Central memory CD4-positive, alpha-beta T cell (primary cell): ENCODE results near the gene CIAO1.
A peak's percentile ranks its signal among the peaks of the same experiment; 100 is the strongest.
"Not testable (repeated sequence)": the region's sequence is repeated elsewhere in the genome, so short reads cannot be mapped to it uniquely, and the experiment has no call there.

Source experiments
- DNase-seq: peaks from one replicate; pipeline ENCODE4 v3.0.0; 2022
- total RNA-seq, 3 experiments: gene quantifications; one replicate each; lab custom pipeline; 2026; lab: John Stamatoyannopoulos, UW

The CIAO1 gene
- 94.3 to 159 (median 152) reads per million in 3 experiments for total RNA-seq

DNA sequence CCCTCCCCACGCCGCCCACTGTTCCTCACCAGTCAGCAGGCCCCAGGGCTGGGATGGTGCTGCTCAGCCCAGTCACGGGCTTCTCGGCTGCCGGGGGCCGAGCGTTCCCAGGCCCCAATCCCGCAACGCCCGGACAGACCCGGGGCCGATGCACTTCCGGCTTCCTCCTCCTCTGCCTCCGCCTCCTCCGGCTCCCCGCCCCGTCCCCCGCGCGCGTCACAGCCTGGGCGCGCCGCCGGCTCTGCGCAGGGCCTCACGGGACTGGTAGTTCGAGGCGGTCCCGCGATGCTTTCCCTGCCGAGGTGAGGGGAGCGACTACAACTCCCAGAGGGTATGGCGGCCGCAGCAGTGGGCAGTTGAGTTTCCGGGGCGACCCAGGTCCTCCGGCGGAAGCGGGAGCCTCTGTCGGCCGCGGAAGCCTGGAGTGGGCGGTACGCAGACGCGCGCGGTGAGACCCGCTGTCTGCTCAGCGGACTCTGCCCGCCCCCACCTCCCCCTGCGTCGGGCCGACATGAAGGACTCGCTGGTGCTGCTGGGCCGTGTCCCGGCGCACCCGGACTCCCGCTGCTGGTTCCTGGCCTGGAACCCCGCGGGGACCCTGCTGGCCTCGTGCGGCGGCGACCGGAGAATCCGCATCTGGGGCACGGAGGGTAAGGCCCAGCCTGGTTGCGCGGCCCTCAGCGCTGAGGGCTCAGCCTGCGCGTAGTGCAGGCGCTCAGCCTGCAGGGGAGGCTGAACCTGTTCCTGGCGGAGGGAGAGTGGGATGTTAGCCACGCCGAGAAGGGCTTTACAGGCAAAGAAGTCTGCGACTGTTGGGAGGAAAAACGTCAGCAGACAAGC lies at the start of gene CIAO1, which contains the start of gene TMEM127:
Gene CIAO1, plus strand, starts transcription at position 386 of the 840 bp plus-strand sequence. Its CDS starts 126 bp downstream, at position 512.
Gene TMEM127, minus strand, starts transcription at position 158 of the 840 bp plus-strand sequence. CDS start 616 bp downstream, outside the sequence.
- DNase-seq = peak; percentile 98

DNA sequence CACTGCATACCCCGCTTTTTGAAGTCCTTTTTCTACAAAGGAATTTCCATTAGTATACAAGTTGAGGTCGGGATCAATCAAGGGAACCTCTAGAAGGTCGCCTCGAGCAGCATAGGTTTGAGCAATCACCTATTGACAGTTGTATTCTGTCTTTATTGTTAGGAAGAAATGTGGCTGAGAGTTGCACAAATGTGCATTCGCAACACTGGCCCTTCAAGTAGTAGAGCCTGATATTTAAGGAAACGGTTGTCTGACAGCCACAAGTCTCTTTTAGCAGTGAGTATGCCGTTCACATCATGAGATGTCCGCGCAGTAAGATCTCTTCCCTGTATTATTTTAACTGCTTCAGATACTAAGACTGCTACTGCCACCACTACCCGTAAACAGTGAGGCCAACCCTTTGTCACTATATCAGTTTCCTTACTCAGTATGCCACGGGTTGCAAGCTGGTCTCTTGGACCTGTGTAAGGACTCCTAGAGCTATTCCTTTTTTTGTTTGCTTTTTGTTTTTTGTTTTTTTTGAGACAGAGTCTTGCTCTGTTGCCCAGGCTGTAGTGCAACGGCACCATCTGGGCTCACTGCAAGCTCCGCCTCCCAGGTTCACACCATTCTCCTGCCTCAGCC lies 47.4 kb upstream of the CIAO1 start:
- DNase-seq = no peak

DNA sequence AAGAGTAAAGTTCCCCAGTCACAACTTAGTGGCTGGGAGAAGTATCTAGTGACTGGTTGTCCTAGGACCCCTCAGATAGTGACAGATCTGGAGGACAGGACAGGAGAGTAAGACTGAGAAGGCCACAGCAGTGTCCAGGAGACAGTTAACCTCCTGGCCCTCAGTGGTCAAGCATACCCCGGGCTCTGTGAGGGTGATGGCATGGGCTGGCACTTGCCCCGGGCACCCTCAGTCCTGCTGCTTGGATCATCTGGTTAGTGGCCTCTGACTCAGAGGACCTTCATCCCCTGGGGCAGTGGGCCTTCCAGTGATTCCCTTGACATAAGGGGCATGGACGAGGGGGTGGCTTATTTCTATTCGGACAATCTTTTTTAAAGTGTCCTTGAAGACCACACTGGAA lies 46.1 kb upstream of the CIAO1 start:
- not testable (repeated sequence) for DNase-seq

DNA sequence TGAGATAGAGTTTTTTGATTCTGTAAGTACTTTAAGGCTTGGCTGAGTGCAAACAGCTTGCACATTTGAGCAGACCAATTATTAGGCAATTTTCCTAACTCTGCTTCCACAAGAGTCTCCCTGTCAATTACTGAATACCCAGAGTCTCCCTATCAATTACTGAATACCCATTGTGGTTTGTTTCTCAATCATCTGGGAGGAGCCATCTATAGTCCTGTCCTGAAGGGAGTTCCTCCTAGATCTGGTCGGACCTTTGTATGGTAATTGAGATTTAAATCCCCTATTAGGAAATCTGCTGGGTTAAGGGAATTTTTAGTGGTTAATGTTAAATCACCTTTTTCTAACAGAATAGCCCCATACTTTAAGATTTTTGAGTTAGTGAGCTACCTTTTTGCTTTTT lies 44.9 kb upstream of the CIAO1 start:
- DNase-seq = not testable (repeated sequence)

DNA sequence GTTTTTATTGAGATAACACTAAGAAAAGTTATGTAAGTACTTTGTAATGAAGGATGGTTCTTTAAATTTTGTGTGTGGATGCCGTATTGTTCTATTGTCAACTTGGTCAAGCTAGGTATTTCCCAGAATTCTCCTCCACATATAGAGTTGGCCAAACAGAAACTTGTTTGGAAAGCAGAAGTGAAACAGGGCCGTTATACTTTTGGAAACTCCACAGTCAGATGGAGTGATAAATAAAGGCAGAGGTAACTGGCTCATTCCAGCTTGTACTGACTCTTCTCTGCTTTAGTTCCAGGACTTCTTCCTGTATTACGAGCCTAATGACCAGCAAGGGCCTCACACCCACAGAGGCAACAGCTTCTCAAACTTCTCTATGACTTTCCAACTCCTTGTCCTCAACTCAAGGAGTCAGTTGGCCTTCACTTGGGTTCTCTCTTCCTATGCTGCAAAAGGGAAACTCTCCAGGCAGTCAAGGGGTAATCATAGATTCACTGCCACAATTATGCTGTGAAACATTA lies 41.0 kb upstream of the CIAO1 start:
- no peak for DNase-seq

DNA sequence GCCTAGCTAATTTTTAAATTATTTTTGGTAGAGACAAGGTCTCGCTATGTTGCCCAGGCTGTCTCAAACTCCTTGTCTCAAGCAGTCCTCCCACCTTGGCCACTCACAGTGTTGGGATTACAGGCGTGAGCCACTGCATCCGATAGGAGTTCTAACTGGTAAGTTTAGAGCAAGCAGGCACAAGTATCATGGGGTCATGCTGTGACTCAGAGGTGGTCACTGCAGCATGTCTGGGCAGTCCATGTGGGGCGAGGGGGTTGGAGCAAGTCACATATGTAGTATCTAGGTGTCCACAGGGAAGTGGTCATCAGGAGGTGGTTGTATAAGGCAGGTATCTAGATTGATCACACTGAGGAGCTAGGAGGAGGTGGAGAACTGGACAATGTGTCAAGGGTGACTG lies 34.7 kb upstream of the CIAO1 start:
- DNase-seq = no peak

DNA sequence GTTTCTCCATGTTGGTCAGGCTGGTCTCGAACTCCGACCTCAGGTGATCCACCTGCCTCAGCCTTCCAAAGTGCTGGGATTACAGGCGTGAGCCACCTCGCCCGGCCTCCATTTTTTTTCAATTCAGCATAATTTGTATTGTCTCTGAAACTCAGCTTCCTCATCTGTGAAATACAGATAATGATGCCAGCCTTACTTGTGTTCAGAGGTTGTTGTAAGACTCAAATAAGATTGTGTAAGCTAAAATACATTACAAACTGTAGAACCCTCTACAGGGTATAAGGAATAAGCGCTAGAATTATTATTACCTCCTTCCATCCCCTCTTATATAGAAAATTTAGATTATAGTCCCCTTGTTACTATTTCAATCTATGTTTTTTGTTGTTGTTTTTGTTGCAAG lies 32.6 kb upstream of the CIAO1 start:
- DNase-seq = no peak

DNA sequence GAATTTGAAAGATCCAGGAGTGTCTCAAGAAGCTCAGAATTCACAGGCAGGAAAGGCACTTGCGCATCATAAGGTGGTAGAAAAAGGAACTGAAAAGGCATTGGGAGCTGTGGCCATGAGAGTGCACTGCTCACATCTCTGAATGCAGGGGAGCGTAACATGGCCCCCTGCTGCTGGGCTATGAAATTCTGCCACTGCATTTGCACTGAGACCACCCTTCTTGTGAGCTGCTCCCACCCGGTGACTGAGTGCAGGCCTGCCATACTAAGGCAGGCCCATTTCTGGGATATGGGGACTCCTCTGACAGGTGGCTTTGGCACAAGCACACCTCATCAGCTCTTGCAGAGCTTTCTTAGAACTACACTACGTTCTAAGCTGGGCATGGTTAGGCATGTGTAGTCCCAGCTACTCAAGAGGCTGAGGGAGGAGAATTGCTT lies 32.1 kb upstream of the CIAO1 start:
- DNase-seq = no peak

DNA sequence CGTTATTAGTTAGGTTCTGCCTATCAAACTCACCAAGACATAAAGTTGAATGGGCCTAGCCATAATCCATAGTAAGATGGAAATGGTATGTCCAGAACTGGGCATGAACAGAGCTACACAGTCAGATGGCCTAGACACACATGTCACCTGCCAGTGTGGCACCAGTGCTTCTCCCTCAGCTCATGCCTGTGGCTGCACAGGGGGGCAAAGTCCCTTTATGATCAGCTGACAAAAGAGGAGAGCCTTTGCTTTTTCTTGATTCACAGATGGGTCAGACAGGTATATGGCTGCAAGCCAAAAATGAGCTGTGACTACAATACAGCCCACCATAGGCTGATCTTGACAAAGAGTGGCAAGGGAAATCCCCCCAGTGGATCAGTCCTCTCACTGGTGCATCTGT lies 29.1 kb upstream of the CIAO1 start:
- DNase-seq = no peak

DNA sequence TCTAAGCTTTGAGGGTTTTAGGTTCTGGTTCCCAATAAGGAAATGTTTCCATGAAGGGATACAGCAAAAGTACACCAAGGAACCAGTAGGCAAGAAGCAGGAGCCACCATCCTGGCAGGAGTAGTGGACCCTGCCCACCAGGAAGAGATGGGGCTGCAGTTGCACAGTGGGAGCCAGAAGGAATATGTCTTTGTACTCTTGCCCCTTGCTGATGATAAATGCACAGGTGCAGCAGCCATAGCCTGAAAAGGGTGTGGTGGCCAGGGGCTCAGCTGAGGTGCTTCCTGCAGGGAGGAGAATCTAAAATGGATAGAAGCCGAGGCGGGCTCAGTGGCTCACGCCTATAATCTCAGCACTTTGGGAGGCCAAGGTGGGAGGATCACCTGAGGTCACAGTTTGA lies 27.8 kb upstream of the CIAO1 start:
- no peak for DNase-seq

DNA sequence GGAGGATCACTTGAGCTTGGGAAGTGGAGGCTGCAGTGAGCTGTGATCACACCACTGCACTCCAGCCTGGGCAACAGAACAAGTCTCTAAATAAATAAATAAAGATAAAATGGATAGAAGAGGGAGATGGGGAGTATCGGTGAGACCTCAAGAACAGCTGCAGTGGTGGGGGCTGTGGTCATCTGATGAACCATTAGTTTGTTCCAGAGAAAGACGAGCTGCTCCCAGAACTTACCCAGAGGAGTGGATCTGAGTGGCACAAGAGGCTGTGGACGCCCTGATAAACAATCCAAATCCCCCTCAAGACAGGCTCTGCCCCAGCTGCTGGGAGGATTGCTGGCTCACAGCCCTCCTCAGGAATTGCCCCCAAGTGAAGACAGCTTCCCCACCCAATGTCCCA lies 26.9 kb upstream of the CIAO1 start:
- DNase-seq = no peak

DNA sequence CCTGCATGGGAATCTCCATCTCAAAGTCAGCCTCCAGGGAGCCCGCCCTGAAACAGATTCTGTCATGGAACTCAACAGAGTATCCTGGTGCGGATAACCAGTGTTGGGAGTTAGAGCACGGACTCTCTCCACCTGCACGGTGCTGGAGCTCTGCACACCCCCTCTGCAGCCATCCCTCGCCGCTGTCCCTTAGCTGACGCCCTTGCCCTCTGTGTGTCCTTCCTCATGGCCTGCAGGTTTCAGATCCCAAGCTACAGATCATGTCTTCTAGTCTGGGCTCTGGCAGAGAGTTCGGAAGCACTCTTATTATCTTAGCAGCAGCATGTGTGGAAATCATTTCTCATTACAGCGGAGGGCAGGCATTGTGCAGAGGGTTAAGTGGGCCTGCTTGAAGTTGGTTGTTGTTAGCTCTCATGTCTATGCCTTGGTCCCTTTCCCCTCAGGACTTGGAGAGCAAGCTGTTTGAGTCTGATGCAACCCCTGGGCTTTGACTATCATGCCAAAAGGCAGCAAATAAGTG lies 26.2 kb upstream of the CIAO1 start:
- DNase-seq = no peak

DNA sequence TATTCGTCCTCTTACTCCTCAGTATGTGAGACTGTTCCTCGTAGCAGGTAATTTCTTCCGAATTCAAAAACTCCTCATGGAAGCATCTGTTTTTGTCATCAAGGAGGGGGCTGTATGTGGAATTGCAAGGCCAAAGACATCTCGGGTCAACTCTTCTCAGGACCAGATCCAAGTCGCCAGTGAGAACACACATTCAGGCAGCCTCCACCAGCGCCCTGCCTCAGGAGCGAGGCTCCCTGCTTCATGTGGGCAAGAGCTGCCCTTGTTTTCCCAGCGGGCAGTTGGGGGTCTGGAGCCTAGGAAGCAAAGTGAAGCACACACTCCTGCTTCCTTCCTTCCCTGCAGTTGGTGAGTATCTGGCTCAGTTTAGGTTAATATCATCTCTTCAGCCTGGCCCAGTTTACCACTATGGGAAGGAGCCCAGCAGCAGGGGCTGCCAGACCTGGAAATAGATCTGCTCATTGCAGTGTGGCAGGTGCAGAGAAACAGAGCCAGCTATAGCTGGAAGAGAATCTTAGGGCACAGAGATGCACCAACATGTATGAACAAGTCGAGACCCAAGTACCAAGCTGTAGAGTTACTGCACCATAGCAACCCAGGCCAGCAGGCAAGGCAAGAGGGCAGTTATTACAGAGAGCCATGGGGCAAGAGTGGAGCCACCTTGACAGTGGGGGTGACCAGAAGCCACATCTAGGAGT lies 25.5 kb upstream of the CIAO1 start:
- no peak for DNase-seq

DNA sequence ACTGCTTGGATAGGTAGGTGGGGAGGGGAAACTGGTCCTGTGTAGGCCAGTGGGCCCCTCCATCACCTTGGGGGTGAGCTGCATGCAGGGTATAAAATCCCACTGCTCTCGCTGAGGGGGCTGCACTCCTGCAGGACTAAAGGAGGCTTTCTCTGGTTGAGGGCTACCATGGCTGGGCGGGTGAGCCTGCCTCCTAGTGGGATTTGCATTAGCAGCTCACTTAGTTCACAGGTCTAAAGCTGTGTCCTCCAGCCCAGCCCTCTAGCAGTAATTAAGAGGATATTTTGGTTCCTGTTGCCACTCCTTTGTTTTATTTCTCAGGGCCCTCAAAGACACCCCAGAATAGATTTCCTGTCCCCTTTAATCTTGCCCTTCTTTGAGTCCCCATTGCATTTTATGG lies 24.8 kb upstream of the CIAO1 start:
- no peak for DNase-seq

DNA sequence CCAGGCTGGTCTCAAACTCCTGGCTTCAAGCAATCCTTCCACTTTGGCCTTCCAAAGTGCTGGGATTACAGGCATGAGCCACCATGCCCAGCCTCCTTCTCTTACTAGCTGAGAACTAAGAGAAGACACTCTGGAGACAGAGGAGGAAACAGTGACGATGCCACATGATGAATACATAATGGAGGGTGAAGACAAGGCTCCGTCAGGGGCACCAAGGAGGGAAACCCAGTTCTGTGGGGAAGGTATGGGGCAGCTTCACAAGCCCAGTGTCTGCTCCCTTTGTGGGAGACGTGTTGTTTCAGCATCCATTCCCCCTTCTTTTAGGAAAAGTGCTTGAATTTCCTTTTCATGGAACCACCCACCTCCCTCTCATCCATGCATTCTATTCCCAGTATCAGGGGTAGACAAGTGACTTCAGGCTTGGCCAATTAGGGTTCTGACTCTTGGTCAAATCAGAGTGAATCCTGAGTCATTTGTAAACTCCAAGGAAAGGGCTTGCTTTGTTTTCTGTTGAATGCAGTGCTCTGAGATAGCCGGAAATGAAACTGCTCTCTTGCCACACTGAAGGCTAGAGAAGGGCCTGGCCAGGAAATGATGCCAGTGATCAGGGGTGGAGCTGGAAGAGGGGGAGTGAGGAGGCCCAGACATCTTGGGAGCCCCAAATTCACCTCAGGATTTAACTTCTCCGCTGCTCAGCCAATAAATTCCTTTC lies 24.0 kb upstream of the CIAO1 start:
- DNase-seq = peak; percentile 42

DNA sequence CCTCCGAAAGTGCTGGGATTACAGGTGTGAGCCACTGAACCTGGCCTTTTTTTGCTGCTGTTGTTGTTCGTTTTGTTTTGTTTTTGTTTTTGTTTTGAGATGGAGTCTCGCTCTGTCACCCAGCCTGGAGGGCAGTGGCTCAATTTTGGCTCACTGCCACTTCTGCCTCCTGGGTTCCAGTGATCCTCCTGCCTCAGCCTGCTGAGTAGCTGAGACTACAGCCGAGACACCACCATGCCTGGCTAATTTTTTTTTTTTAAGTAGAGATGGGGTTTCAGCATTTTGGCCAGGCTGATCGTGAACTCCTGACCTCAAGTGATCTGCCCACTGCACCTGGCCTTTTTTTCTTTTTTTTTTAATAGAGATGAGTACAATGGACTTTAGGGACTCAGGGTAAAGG lies 22.2 kb upstream of the CIAO1 start:
- no peak for DNase-seq

DNA sequence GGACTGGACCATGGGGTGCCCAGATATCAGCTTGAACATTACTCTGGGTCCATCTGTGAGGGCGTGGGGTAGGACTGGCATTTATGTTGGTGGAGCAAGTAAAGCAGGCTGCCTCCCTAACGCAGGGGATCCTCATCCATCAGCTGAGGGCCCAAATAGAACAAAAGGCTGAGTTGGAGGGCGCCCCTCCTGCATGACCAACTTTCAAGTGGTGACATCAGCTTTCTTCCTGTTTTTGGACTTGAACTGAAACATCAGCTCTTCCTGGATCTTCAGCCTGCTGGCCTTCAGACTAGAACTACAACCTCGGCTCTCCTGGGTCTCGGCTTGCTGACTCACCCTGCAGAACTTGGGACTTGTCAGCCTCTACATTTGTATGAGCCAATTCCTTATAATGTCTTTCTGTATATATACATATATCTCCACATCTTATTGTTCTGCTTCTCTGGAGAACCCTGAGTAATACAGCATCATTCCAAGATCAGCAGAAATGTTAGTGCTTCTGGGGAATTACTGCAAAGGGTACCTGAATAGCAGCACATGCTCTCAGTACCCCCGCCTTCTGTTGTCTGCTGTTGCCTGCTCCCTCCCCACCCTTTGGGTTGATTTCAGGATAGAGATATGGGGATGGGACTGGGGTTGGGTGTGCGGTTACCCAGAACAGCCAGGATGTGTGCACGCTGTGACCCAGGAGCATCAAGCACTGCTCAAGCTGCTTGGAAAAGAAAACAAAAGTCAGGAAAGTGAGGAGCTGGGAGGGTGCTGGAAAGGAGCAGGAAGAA lies 20.2 kb upstream of the CIAO1 start:
- DNase-seq = no peak

DNA sequence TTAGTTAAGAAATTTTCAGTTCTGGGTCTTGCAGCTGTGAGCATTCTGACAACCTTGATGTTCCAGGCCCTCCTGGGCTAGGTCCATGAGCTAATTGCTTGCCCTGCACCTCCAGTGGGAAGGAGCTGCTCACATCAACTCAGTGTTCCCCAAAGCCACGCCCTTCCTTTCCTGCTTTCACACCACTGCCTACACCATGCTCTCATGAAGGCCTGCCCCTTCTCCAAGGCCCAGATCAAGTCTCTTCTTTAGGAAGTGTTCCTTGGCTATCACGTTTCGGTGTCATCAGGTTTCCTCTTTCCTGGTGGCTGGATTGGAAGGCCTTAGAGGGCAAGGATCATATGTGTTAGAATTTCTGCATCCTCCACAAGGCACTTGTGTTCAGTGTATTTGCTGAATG lies 19.0 kb upstream of the CIAO1 start:
- DNase-seq = no peak

DNA sequence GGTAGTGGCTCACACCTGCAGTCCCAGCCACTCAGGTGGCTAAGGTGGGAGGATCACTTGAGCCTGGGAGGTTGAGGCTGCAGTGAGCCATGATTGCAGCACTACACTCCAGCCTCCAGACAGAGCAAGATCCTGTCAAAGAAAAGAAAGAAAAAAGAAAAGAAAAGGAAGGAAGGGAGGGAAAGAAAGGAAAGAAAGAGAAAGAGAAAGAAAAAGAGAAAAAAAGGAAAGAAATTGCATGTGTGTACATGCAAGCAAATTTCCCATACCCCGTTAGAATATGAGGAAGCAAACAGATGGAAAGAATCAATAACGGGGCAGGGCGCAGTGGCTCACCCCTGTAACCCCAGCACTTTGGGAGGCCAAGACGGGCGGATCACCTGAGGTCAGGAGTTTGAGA lies 18.1 kb upstream of the CIAO1 start:
- no peak for DNase-seq

DNA sequence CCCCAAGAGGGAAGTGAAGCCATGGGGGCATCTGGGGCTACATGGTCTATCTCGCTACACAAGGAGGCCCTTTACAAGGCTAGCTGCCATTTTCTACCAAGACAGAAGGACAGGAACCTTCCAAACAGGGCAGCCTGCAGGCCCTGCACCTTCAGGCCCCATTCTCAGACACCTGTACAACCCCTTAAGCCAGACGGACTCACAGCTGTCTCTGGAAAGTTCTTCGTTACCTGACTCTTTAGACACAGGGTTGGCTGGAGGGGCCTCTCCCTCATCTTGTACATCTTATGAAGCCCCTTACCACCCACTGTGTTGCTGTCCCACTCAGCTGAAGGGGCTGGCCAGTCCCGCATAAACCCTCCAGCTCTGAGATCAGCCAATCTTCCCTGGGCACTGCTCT lies 17.4 kb upstream of the CIAO1 start:
- no peak for DNase-seq

DNA sequence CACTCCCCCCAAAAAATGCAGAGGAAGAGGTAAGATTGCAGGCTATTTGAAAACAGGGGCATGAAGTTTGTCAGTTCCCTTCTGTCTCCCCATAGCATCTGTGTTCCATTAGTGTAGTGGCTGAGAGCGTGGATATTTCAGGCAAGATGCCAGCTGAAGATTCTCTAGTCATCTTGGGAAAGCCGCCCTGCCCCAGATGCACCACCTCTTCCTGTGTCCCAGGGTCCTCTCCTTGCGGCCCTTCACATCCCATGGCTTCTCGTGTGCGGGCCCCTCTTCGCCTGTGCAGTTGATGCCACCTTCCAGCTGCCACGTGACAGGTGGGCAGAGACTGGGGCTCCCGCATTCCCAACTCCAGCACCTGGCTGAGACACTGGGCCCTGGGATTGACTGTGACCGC lies 16.4 kb upstream of the CIAO1 start:
- DNase-seq = no peak

DNA sequence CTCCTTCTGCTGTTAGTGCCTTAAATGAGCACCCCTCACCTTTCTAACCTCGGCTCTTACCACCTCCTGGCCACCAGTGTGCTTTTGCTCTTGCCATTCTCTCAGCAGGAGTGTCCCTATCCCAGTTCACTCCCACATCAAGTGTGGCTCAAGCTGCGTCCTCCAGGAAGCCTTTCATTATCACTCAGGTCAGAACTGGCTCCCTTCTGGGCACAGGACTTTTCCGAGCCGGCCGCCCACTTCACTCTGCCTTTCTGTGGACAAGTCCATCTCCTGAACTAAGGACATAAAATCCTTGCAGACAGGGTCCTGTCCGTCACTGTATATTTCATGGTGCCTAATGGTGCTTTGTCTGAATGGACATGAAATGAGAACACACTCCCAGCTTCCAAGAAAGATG lies 15.8 kb upstream of the CIAO1 start:
- no peak for DNase-seq
